HCT116 (cell line): ENCODE data around the gene CATSPERB.

Source experiments
- ATF3 ChIP-seq: IDR thresholded peaks from 2 replicates; pipeline ENCODE4 v1.6.1; 2012
- CEBPB ChIP-seq: IDR thresholded peaks from 2 replicates; pipeline ENCODE4 v1.6.1; 2012; ENCODE audit warnings: low read depth
- CTCF ChIP-seq, 3 experiments: fragments of 200-600 bp in 1 of 3; sonication (generic) in 1 of 3; IDR thresholded peaks in 2 of 3; conservative IDR thresholded peaks in 1 of 3; 2 replicates each; pipeline ENCODE4 v1.5.1; 2012 to 2017; ENCODE audit warnings: low read depth in 2 of 3, low read length in 2 of 3, antibody characterized with exemption in 1 of 3, borderline replicate concordance in 1 of 3, control low read depth in 1 of 3, mild to moderate bottlenecking in 1 of 3, mixed read lengths in 1 of 3, mixed run types in 1 of 3, moderate library complexity in 1 of 3; ENCODE audit not compliant: insufficient read depth in 1 of 3
- EGR1 ChIP-seq: IDR thresholded peaks from 2 replicates; pipeline ENCODE4 v1.6.1; 2012; ENCODE audit warnings: low read depth
- EZH2 ChIP-seq: fragments of 200-600 bp; sonication (generic); IDR thresholded peaks from 2 replicates; pipeline ENCODE4 v1.6.1; 2017; ENCODE audit warnings: antibody characterized with exemption, mixed run types
- FOSL1 ChIP-seq: IDR thresholded peaks from 2 replicates; pipeline ENCODE4 v1.6.1; 2012; ENCODE audit warnings: low read depth
- JUND ChIP-seq: IDR thresholded peaks from 2 replicates; pipeline ENCODE4 v1.6.1; 2012
- POLR2A ChIP-seq: IDR thresholded peaks from 2 replicates; pipeline ENCODE4 v1.7.0; 2011; ENCODE audit warnings: borderline replicate concordance; ENCODE audit not compliant: insufficient read depth, insufficient read length; ENCODE audit errors: extremely low read depth
- POLR2AphosphoS5 ChIP-seq: IDR thresholded peaks from 2 replicates; pipeline ENCODE4 v1.6.1; 2011; ENCODE audit warnings: mild to moderate bottlenecking, low read depth, low read length, moderate library complexity
- RAD21 ChIP-seq: IDR thresholded peaks from 2 replicates; pipeline ENCODE4 v1.6.1; 2012; ENCODE audit warnings: low read depth, mild to moderate bottlenecking
- SRF ChIP-seq: IDR thresholded peaks from 2 replicates; pipeline ENCODE4 v1.6.1; 2012; ENCODE audit warnings: low read depth
- TCF7L2 ChIP-seq: IDR thresholded peaks from 2 replicates; pipeline ENCODE4 v1.7.0; 2011; ENCODE audit warnings: borderline replicate concordance, inconsistent platforms; ENCODE audit not compliant: insufficient read depth, insufficient read length; ENCODE audit errors: extremely low read depth
- ZFX ChIP-seq: fragments of 450-650 bp; IDR thresholded peaks from 2 replicates; pipeline ENCODE4 v1.6.1; 2017
- ZNF274 ChIP-seq: fragments of 200-500 bp; sonication (Bioruptor generic); IDR thresholded peaks from 2 replicates; pipeline ENCODE4 v1.6.1; 2014; ENCODE audit warnings: mild to moderate bottlenecking, low read depth, low read length, inconsistent platforms

- TF ChIP-seq CTCF (IDR thresholded peaks at IDR 0.05 in 2 of 3, conservative IDR thresholded peaks at IDR 0.05 in 1 of 3; ENCODE audit: borderline replicate concordance in 1 of 3, insufficient read depth in 1 of 3, low read depth in 2 of 3, low read length in 2 of 3) (no peak), EZH2 (no peak), SRF (no peak), ZFX (no peak), POLR2A (no peak), EGR1 (no peak), RAD21 (no peak), ATF3 (no peak), POLR2AphosphoS5 (no peak), TCF7L2 (no peak), JUND (no peak), FOSL1 (no peak), CEBPB (no peak), ZNF274 (no peak)
Measured at GRCh38 chr14:91723501-91723900, 8.4 kb downstream of the CATSPERB start.
